WTC11 (cell line): ENCODE measurements around the gene EBNA1BP2. TPM values are rescaled to one million over a fixed set of nuclear protein-coding genes. Genes with fewer than 3 reads are reported as not detected.

Experiments used
- ATAC-seq: fragments of 200-7000 bp; cut with Tn5 transposase; 2 replicates; pipeline ENCODE4 v1.10.0; 2021; ENCODE audit warnings: mild to moderate bottlenecking, moderate library complexity
- CTCF ChIA-PET: fragments of 300-600 bp; sonication (Branson Sonifier 250); formaldehyde crosslinking; loops from one replicate; lab custom pipeline; 2021; ENCODE audit warnings: antibody characterized with exemption; lab: Charles Lee
- POLR2A ChIA-PET: fragments of 350-600 bp; sonication (Branson Sonifier 250); formaldehyde crosslinking; loops from one replicate; lab custom pipeline; 2021; ENCODE audit warnings: antibody characterized with exemption; lab: Charles Lee
- DNase-seq: peaks from one replicate; pipeline ENCODE4 v3.0.0; 2021; ENCODE audit warnings: low spot score
- H3K27ac Mint-ChIP-seq: 2 replicates; pipeline ENCODE4 v1.8.0; 2021; ENCODE audit warnings: mixed read lengths
- H3K27me3 Mint-ChIP-seq: 2 replicates; pipeline ENCODE4 v1.8.0; 2021; ENCODE audit warnings: low read depth, mild to moderate bottlenecking, moderate library complexity, mixed read lengths
- H3K36me3 Mint-ChIP-seq: 2 replicates; pipeline ENCODE4 v1.8.0; 2021; ENCODE audit warnings: mixed read lengths
- H3K4me1 Mint-ChIP-seq: 2 replicates; pipeline ENCODE4 v1.8.0; 2022; ENCODE audit warnings: mixed read lengths
- H3K4me3 Mint-ChIP-seq: 2 replicates; pipeline ENCODE4 v1.8.0; 2021; ENCODE audit warnings: mild to moderate bottlenecking, moderate library complexity, mixed read lengths
- H3K9me3 Mint-ChIP-seq: 2 replicates; pipeline ENCODE4 v1.8.0; 2021; ENCODE audit warnings: mixed read lengths
- E2F5 ChIP-seq: sonication (generic); formaldehyde crosslinking; IDR thresholded peaks from 2 replicates; pipeline ENCODE4 v1.8.1; 2022; ENCODE audit warnings: mild to moderate bottlenecking, moderate library complexity, missing genetic modification reagents
- ESRRA ChIP-seq: sonication (generic); formaldehyde crosslinking; IDR thresholded peaks from 2 replicates; pipeline ENCODE4 v1.8.1; 2022; ENCODE audit warnings: mild to moderate bottlenecking, missing genetic modification reagents, borderline replicate concordance
- GRHL2 ChIP-seq: fragments of 250-450 bp; sonication (Bioruptor Pico); IDR thresholded peaks from 2 replicates; pipeline ENCODE4 v1.8.0; 2022; ENCODE audit warnings: mild to moderate bottlenecking, moderate library complexity; ENCODE audit not compliant: insufficient replicate concordance, severe bottlenecking
- IRF1 ChIP-seq: sonication (generic); formaldehyde crosslinking; IDR thresholded peaks from 2 replicates; pipeline ENCODE4 v1.8.0; 2023; ENCODE audit warnings: missing genetic modification reagents
- KAT7 ChIP-seq: sonication (generic); formaldehyde crosslinking; IDR thresholded peaks from 2 replicates; pipeline ENCODE4 v1.8.1; 2023; ENCODE audit warnings: missing genetic modification reagents, mild to moderate bottlenecking, borderline replicate concordance
- NFE2L1 ChIP-seq: sonication (generic); formaldehyde crosslinking; IDR thresholded peaks from 2 replicates; pipeline ENCODE4 v1.8.1; 2023; ENCODE audit warnings: missing genetic modification reagents
- NR1H2 ChIP-seq: sonication (generic); formaldehyde crosslinking; IDR thresholded peaks from 2 replicates; pipeline ENCODE4 v1.9.0; 2021; ENCODE audit warnings: mild to moderate bottlenecking, moderate library complexity, missing genetic modification reagents
- NR2C2 ChIP-seq: sonication (generic); formaldehyde crosslinking; IDR thresholded peaks from 2 replicates; pipeline ENCODE4 v1.8.0; 2022; ENCODE audit warnings: mild to moderate bottlenecking, missing genetic modification reagents
- NR3C1 ChIP-seq: sonication (generic); formaldehyde crosslinking; conservative IDR thresholded peaks from 2 replicates; pipeline ENCODE4 v1.8.1; 2023; ENCODE audit warnings: low read depth, mild to moderate bottlenecking, missing genetic modification reagents
- PREB ChIP-seq: sonication (generic); formaldehyde crosslinking; IDR thresholded peaks from 2 replicates; pipeline ENCODE4 v1.8.1; 2022; ENCODE audit warnings: mild to moderate bottlenecking, missing genetic modification reagents, moderate library complexity, borderline replicate concordance
- RELA ChIP-seq: sonication (generic); formaldehyde crosslinking; IDR thresholded peaks from 2 replicates; pipeline ENCODE4 v1.8.1; 2022; ENCODE audit warnings: missing genetic modification reagents, mild to moderate bottlenecking, borderline replicate concordance
- ZMAT4 ChIP-seq: fragments of 250-450 bp; sonication (Bioruptor Pico); IDR thresholded peaks from 2 replicates; pipeline ENCODE4 v1.9.0; 2021; ENCODE audit warnings: mild to moderate bottlenecking
- ZNF121 ChIP-seq: sonication (generic); formaldehyde crosslinking; IDR thresholded peaks from 2 replicates; pipeline ENCODE4 v1.8.0; 2023; ENCODE audit warnings: missing genetic modification reagents
- ZNF219 ChIP-seq: sonication (generic); formaldehyde crosslinking; IDR thresholded peaks from 2 replicates; pipeline ENCODE4 v1.8.0; 2023; ENCODE audit warnings: missing genetic modification reagents, mild to moderate bottlenecking, borderline replicate concordance
- ZNF396 ChIP-seq: fragments of 250-450 bp; sonication (Bioruptor Pico); IDR thresholded peaks from 2 replicates; pipeline ENCODE4 v1.8.0; 2021; ENCODE audit warnings: mild to moderate bottlenecking, moderate library complexity, borderline replicate concordance
- total RNA-seq: library from RNA; stranded (reverse); gene quantifications from 3 replicates; pipeline ENCODE4 v1.2.3, GENCODE V29; 2021
- TF ChIP-seq, protein P1 (sequence below): sonication (generic); formaldehyde crosslinking; IDR thresholded peaks from 2 replicates; pipeline ENCODE4 v1.8.1; 2023; ENCODE audit warnings: mild to moderate bottlenecking, missing genetic modification reagents, borderline replicate concordance
- TF ChIP-seq, protein P2 (sequence below): sonication (generic); formaldehyde crosslinking; IDR thresholded peaks from 2 replicates; pipeline ENCODE4 v1.8.1; 2022; ENCODE audit warnings: low read depth, missing genetic modification reagents, borderline replicate concordance
- TF ChIP-seq, protein P3 (sequence below): sonication (generic); formaldehyde crosslinking; IDR thresholded peaks from 2 replicates; pipeline ENCODE4 v1.8.0; 2023; ENCODE audit warnings: mild to moderate bottlenecking, missing genetic modification reagents
- TF ChIP-seq, protein P4 (sequence below): sonication (generic); formaldehyde crosslinking; IDR thresholded peaks from 2 replicates; pipeline ENCODE4 v1.8.0; 2023; ENCODE audit warnings: missing genetic modification reagents, mild to moderate bottlenecking, borderline replicate concordance

The EBNA1BP2 gene
- total RNA-seq, 1 experiment from 2014 or later = 93.7 TPM

DNA sequence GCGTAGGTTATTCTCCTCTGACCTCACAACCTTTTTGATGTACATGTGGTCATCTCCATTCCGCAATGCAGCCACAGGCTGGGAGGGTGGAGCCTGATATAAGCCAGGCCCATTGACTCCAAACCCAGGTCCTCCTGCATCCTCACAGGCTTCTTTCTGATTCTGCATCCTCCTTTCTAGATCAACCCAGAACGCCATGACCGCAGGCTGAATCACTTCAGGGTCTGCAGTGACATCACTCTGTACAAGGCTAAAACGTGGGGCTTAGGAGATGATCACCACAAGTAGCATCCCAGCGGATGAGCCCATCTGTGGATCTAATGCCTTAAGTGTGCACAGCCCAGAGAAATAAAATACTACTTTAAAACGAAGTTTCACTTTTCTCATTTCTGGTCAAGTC, 16.1 kb downstream of the EBNA1BP2 start:
- POLR2A ChIA-PET = no interaction called here
- peaks cover 8% of the 10 kb centered on the region for H3K4me1 Mint-ChIP-seq
- no peak for ATAC-seq
- peaks cover 7% of the 10 kb centered on the region; the same call in 1 of the 2 replicates for H3K27me3 Mint-ChIP-seq
- H3K36me3 Mint-ChIP-seq = no peaks in the 10 kb centered on the region; the same call in 1 of the 2 replicates
- H3K27ac Mint-ChIP-seq = no peak overlapping the region
- CTCF ChIA-PET = no interaction called here
- no peak overlapping the region for H3K4me3 Mint-ChIP-seq
- TF ChIP-seq PREB (CRISPR knock-in tag) (no peak), NFE2L1 (CRISPR knock-in tag) (no peak), NR2C2 (CRISPR knock-in tag) (no peak), KAT7 (CRISPR knock-in tag) (no peak), RELA (CRISPR knock-in tag) (no peak), ZNF219 (CRISPR knock-in tag) (no peak), E2F5 (CRISPR knock-in tag) (no peak), ESRRA (CRISPR knock-in tag) (no peak), ZNF396 (CRISPR knock-in tag) (no peak), GRHL2 (no peak), ZMAT4 (CRISPR knock-in tag) (no peak), NR1H2 (no peak), IRF1 (CRISPR knock-in tag) (no peak), ZNF121 (no peak), NR3C1 (CRISPR knock-in tag) (no peak)
- TF ChIP-seq, protein P1, sequence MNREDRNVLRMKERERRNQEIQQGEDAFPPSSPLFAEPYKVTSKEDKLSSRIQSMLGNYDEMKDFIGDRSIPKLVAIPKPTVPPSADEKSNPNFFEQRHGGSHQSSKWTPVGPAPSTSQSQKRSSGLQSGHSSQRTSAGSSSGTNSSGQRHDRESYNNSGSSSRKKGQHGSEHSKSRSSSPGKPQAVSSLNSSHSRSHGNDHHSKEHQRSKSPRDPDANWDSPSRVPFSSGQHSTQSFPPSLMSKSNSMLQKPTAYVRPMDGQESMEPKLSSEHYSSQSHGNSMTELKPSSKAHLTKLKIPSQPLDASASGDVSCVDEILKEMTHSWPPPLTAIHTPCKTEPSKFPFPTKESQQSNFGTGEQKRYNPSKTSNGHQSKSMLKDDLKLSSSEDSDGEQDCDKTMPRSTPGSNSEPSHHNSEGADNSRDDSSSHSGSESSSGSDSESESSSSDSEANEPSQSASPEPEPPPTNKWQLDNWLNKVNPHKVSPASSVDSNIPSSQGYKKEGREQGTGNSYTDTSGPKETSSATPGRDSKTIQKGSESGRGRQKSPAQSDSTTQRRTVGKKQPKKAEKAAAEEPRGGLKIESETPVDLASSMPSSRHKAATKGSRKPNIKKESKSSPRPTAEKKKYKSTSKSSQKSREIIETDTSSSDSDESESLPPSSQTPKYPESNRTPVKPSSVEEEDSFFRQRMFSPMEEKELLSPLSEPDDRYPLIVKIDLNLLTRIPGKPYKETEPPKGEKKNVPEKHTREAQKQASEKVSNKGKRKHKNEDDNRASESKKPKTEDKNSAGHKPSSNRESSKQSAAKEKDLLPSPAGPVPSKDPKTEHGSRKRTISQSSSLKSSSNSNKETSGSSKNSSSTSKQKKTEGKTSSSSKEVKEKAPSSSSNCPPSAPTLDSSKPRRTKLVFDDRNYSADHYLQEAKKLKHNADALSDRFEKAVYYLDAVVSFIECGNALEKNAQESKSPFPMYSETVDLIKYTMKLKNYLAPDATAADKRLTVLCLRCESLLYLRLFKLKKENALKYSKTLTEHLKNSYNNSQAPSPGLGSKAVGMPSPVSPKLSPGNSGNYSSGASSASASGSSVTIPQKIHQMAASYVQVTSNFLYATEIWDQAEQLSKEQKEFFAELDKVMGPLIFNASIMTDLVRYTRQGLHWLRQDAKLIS (CRISPR knock-in tag) = no peak
- TF ChIP-seq, protein P2, sequence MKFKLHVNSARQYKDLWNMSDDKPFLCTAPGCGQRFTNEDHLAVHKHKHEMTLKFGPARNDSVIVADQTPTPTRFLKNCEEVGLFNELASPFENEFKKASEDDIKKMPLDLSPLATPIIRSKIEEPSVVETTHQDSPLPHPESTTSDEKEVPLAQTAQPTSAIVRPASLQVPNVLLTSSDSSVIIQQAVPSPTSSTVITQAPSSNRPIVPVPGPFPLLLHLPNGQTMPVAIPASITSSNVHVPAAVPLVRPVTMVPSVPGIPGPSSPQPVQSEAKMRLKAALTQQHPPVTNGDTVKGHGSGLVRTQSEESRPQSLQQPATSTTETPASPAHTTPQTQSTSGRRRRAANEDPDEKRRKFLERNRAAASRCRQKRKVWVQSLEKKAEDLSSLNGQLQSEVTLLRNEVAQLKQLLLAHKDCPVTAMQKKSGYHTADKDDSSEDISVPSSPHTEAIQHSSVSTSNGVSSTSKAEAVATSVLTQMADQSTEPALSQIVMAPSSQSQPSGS = no peak
- TF ChIP-seq, protein P3, sequence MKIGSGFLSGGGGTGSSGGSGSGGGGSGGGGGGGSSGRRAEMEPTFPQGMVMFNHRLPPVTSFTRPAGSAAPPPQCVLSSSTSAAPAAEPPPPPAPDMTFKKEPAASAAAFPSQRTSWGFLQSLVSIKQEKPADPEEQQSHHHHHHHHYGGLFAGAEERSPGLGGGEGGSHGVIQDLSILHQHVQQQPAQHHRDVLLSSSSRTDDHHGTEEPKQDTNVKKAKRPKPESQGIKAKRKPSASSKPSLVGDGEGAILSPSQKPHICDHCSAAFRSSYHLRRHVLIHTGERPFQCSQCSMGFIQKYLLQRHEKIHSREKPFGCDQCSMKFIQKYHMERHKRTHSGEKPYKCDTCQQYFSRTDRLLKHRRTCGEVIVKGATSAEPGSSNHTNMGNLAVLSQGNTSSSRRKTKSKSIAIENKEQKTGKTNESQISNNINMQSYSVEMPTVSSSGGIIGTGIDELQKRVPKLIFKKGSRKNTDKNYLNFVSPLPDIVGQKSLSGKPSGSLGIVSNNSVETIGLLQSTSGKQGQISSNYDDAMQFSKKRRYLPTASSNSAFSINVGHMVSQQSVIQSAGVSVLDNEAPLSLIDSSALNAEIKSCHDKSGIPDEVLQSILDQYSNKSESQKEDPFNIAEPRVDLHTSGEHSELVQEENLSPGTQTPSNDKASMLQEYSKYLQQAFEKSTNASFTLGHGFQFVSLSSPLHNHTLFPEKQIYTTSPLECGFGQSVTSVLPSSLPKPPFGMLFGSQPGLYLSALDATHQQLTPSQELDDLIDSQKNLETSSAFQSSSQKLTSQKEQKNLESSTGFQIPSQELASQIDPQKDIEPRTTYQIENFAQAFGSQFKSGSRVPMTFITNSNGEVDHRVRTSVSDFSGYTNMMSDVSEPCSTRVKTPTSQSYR (CRISPR knock-in tag) = no peak
- TF ChIP-seq, protein P4, sequence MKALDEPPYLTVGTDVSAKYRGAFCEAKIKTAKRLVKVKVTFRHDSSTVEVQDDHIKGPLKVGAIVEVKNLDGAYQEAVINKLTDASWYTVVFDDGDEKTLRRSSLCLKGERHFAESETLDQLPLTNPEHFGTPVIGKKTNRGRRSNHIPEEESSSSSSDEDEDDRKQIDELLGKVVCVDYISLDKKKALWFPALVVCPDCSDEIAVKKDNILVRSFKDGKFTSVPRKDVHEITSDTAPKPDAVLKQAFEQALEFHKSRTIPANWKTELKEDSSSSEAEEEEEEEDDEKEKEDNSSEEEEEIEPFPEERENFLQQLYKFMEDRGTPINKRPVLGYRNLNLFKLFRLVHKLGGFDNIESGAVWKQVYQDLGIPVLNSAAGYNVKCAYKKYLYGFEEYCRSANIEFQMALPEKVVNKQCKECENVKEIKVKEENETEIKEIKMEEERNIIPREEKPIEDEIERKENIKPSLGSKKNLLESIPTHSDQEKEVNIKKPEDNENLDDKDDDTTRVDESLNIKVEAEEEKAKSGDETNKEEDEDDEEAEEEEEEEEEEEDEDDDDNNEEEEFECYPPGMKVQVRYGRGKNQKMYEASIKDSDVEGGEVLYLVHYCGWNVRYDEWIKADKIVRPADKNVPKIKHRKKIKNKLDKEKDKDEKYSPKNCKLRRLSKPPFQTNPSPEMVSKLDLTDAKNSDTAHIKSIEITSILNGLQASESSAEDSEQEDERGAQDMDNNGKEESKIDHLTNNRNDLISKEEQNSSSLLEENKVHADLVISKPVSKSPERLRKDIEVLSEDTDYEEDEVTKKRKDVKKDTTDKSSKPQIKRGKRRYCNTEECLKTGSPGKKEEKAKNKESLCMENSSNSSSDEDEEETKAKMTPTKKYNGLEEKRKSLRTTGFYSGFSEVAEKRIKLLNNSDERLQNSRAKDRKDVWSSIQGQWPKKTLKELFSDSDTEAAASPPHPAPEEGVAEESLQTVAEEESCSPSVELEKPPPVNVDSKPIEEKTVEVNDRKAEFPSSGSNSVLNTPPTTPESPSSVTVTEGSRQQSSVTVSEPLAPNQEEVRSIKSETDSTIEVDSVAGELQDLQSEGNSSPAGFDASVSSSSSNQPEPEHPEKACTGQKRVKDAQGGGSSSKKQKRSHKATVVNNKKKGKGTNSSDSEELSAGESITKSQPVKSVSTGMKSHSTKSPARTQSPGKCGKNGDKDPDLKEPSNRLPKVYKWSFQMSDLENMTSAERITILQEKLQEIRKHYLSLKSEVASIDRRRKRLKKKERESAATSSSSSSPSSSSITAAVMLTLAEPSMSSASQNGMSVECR (CRISPR knock-in tag) = no peak
- no peak for DNase-seq
- peaks cover 5% of the 10 kb centered on the region for H3K9me3 Mint-ChIP-seq
